ENCODE results near the gene TMOD1. TPM values are rescaled to one million over a fixed set of nuclear protein-coding genes. Genes with fewer than 3 reads are reported as not detected.
"Not testable (repeated sequence)": the region's sequence is repeated elsewhere in the genome, so short reads cannot be mapped to it uniquely, and the experiment has no call there.

TMOD1 gene
- total and polyA plus RNA-seq, 10 of the 15 experiments (the other 5 are each of a cell fraction or from before 2014, with no cell fraction given), result 4.0 to 44.1 (median 15.4) TPM

- TF ChIP-seq, protein P1, sequence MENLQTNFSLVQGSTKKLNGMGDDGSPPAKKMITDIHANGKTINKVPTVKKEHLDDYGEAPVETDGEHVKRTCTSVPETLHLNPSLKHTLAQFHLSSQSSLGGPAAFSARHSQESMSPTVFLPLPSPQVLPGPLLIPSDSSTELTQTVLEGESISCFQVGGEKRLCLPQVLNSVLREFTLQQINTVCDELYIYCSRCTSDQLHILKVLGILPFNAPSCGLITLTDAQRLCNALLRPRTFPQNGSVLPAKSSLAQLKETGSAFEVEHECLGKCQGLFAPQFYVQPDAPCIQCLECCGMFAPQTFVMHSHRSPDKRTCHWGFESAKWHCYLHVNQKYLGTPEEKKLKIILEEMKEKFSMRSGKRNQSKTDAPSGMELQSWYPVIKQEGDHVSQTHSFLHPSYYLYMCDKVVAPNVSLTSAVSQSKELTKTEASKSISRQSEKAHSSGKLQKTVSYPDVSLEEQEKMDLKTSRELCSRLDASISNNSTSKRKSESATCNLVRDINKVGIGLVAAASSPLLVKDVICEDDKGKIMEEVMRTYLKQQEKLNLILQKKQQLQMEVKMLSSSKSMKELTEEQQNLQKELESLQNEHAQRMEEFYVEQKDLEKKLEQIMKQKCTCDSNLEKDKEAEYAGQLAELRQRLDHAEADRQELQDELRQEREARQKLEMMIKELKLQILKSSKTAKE (IDR thresholded peaks at IDR 0.05; ENCODE audit: low read depth, poor library complexity, severe bottlenecking), result no peak
- TF ChIP-seq USF2 (IDR thresholded peaks at IDR 0.05; ENCODE audit: borderline replicate concordance, low read depth, low read length) (no peak), USF1 (IDR thresholded peaks at IDR 0.05; ENCODE audit: borderline replicate concordance, extremely low read length, insufficient read depth, low read depth, low read length) (no peak), NKRF (conservative IDR thresholded peaks at IDR 0.05) (peak; percentile 50; the same call in 1 of the 2 replicates)
Observed at GRCh38 chr9:97501177-97501971, at the start of gene TMOD1 (continued).

GRCh38 chr9:97453573-97453972 is 47.9 kb upstream of the TMOD1 start:
- WGBS (ENCODE audit: insufficient coverage, insufficient replicate concordance, low lambda C conversion rate, missing lambda C conversion rate), result 96% methylated on average over 3 of the region's 3 CpGs
- H2AFZ ChIP-seq (ENCODE audit: control insufficient read depth, low read depth, low read length); FAIRE-seq; H3K4me1 ChIP-seq (ENCODE audit: control insufficient read depth, insufficient read depth, low read length); H3K27ac ChIP-seq (ENCODE audit: control insufficient read depth, insufficient read depth); intact Hi-C loops (cut with micrococcal nuclease; ENCODE audit: unreplicated experiment); CTCF ChIA-PET; RAD21 ChIA-PET (ENCODE audit: unreplicated experiment); H3K4me2 ChIP-seq (ENCODE audit: control insufficient read depth, insufficient read depth); H3K9ac ChIP-seq (ENCODE audit: control insufficient read depth, insufficient read depth, low read length); H3K79me2 ChIP-seq (ENCODE audit: control insufficient read depth, insufficient read depth, low read length); H3K36me3 ChIP-seq (ENCODE audit: control insufficient read depth in 2 of 2, insufficient read depth in 2 of 2, low read length in 1 of 2); H4K20me1 ChIP-seq (ENCODE audit: control insufficient read depth, insufficient read depth); H3K27me3 ChIP-seq (replicated peaks in 1 of 2; ENCODE audit: control insufficient read depth in 2 of 2, insufficient read depth in 2 of 2, low read length in 1 of 2); in situ Hi-C loops (cut with MboI); BruUV-seq (replicated peaks); ATAC-seq; H3K4me3 ChIP-seq; H3K9me3 ChIP-seq (replicated peaks; ENCODE audit: control insufficient read depth, insufficient read depth, low read length); POLR2A ChIA-PET; DNase-seq (ENCODE audit: low read depth, low spot score): not testable (repeated sequence)
- SMC1A ChIA-PET (ENCODE audit: uncharacterized antibody, unreplicated experiment), result interaction anchor here (3.2 kb wide), 1 partner anchor 15 kb away, joined by 12 read pairs; no protein-coding TSS in a partner anchor

DNA sequence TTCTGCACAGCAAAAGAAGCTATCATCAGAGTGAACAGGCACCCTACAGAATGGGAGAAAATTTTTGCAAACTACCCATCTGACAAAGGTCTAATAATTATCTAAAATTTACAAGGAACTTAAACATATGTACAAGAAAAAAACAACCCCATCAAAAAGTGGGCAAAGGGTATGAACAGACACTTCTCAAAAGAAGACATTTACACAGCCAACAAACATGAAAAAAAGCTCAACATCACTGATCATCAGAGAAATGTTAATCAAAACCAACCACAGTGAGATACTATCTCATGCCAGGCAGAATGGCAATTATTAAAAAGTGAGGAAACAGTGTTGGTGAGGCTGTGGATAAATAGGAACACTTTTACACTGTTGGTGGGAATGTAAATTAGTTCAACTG is 44.6 kb upstream of the TMOD1 start:
- H3K4me2 ChIP-seq (ENCODE audit: control insufficient read depth, insufficient read depth); H3K4me3 ChIP-seq; H3K9ac ChIP-seq (ENCODE audit: control insufficient read depth, insufficient read depth, low read length); in situ Hi-C loops (cut with MboI); H3K36me3 ChIP-seq (ENCODE audit: control insufficient read depth in 2 of 2, insufficient read depth in 2 of 2, low read length in 1 of 2); intact Hi-C loops (cut with micrococcal nuclease; ENCODE audit: unreplicated experiment); H4K20me1 ChIP-seq (ENCODE audit: control insufficient read depth, insufficient read depth); H2AFZ ChIP-seq (ENCODE audit: control insufficient read depth, low read depth, low read length); FAIRE-seq; H3K9me3 ChIP-seq (replicated peaks; ENCODE audit: control insufficient read depth, insufficient read depth, low read length); BruUV-seq (replicated peaks); DNase-seq (ENCODE audit: low read depth, low spot score); H3K4me1 ChIP-seq (ENCODE audit: control insufficient read depth, insufficient read depth, low read length); H3K79me2 ChIP-seq (ENCODE audit: control insufficient read depth, insufficient read depth, low read length); POLR2A ChIA-PET; ATAC-seq; RAD21 ChIA-PET (ENCODE audit: unreplicated experiment); SMC1A ChIA-PET (ENCODE audit: uncharacterized antibody, unreplicated experiment); H3K27me3 ChIP-seq (replicated peaks in 1 of 2; ENCODE audit: control insufficient read depth in 2 of 2, insufficient read depth in 2 of 2, low read length in 1 of 2); H3K27ac ChIP-seq (ENCODE audit: control insufficient read depth, insufficient read depth): not testable (repeated sequence)
- CTCF ChIA-PET, result interaction anchor here (0.8 kb wide), 1 partner anchor 70 kb away, joined by 3 read pairs; no protein-coding TSS in a partner anchor
